Suprapubic skin (tissue), 4 donors: Measurements from ENCODE around the gene CABP1. TPM values are rescaled to one million over a fixed set of nuclear protein-coding genes. Genes with fewer than 3 reads are reported as not detected.

Experiments
- DNase-seq, 2 donors: peaks; one replicate each; pipeline ENCODE4 v3.0.0-alpha.2; 2019; ENCODE audit warnings: low spot score in 2 of 2
- H3K27ac ChIP-seq: fragments of 200-600 bp; sonication (generic); one replicate; pipeline ENCODE4 v1.5.1; 2019
- H3K27me3 ChIP-seq: fragments of 200-600 bp; sonication (generic); one replicate; pipeline ENCODE4 v1.5.1; 2019
- H3K36me3 ChIP-seq: fragments of 200-600 bp; sonication (generic); one replicate; pipeline ENCODE4 v1.5.1; 2019
- H3K4me1 ChIP-seq: fragments of 200-600 bp; sonication (generic); one replicate; pipeline ENCODE4 v1.5.1; 2019
- H3K4me3 ChIP-seq: fragments of 200-600 bp; sonication (generic); one replicate; pipeline ENCODE4 v1.5.1; 2019; ENCODE audit warnings: mild to moderate bottlenecking
- H3K9me3 ChIP-seq: fragments of 200-600 bp; sonication (generic); one replicate; pipeline ENCODE4 v1.5.1; 2019
- CTCF ChIP-seq, 2 donors: fragments of 200-600 bp in 1 of 2; fragments of 450-650 bp in 1 of 2; sonication (generic) in 1 of 2; IDR thresholded peaks; one replicate each; pipeline ENCODE4 v1.5.1; 2016 to 2019; ENCODE audit warnings: antibody characterized with exemption in 2 of 2, mild to moderate bottlenecking in 1 of 2, moderate library complexity in 1 of 2
- EP300 ChIP-seq: sonication (generic); formaldehyde crosslinking; IDR thresholded peaks from one replicate; pipeline ENCODE4 v1.6.1; 2017; ENCODE audit warnings: antibody characterized with exemption
- POLR2A ChIP-seq, 2 donors: fragments of 450-650 bp; IDR thresholded peaks; one replicate each; pipeline ENCODE4 v1.6.1; 2017; ENCODE audit warnings: antibody characterized with exemption in 2 of 2, mild to moderate bottlenecking in 2 of 2, moderate library complexity in 2 of 2
- POLR2AphosphoS5 ChIP-seq, 3 donors: sonication (generic); formaldehyde crosslinking; IDR thresholded peaks; one replicate each; pipeline ENCODE4 v1.6.1; 2017; ENCODE audit warnings: antibody characterized with exemption in 3 of 3
- WGBS: methylation state at CpG from one replicate; pipeline ENCODE4 v1.1.5; 2018; 5-methylcytosine and 5-hydroxymethylcytosine counted together
- total RNA-seq, 4 donors: library from RNA; depleted of rRNA; stranded (reverse); fragments of >200 nt; gene quantifications; one replicate each; pipeline ENCODE4 v1.1.0, GENCODE V29; 2016

Gene CABP1
- total RNA-seq, 4 donors from 2014 or later, result 0.19 to 0.56 (median 0.47) TPM; not detected in 1

DNA sequence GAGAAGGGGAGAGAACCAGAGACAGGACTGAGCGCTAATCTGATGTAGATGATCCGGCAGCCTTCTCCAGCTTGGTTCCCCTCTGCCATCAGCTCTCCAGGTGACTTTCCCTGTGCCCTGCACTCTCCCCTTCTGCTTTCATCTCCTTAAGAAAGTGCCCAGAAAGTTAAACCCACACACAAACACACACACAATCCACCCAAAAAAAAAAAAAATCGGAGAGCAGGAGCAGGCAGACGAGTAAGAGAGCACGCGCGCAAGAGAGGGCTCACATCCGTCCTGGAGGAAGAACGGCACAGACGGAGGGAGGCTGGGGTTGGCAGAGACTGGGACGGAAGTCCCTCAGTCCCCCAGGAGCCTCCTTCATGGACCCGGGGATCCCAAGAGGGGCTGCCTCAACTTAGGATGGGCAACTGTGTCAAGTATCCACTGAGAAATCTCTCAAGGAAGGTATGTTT lies 9.8 kb downstream of the CABP1 start:
- Histone ChIP-seq H3K36me3 (no peaks in the 10 kb centered on the region), H3K27me3 (peaks cover 27% of the 10 kb centered on the region), H3K27ac (no peak overlapping the region), H3K9me3 (no peaks in the 10 kb centered on the region), H3K4me1 (peaks cover 15% of the 10 kb centered on the region), H3K4me3 (no peak overlapping the region)
- no peak for TF ChIP-seq POLR2A (IDR thresholded peaks at IDR 0.05)
- no peak for TF ChIP-seq EP300
- TF ChIP-seq CTCF (IDR thresholded peaks at IDR 0.05), result no peak
- no peak for TF ChIP-seq POLR2AphosphoS5 (IDR thresholded peaks at IDR 0.05)
- 55% methylated on average over 12 of the region's 12 CpGs for WGBS
- no peak for DNase-seq

DNA sequence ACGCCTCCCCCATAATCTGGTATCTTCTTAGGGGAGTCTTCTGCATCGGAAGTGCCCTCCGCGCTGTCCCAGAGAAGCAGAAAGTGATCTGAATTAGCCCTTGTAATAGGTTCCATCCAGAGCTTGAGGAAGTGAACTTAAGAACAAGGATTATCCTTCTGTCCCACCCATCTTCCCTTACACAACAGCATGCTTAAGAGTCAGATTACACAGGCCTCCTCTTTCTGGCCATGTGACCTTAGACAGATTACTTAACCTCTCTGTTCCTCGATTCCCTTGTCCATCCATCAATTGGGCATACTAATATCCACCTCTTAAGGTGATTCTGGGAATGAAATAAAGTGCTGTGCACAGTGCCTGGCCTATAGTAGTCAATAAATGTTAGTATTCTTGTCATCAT lies 11.4 kb downstream of the CABP1 start:
- Histone ChIP-seq H3K4me1 (peaks cover 15% of the 10 kb centered on the region), H3K36me3 (no peaks in the 10 kb centered on the region), H3K27ac (no peak overlapping the region), H3K27me3 (peaks cover 16% of the 10 kb centered on the region), H3K9me3 (no peaks in the 10 kb centered on the region), H3K4me3 (no peak overlapping the region)
- TF ChIP-seq CTCF (IDR thresholded peaks at IDR 0.05) (no peak), POLR2A (IDR thresholded peaks at IDR 0.05) (no peak), POLR2AphosphoS5 (IDR thresholded peaks at IDR 0.05) (no peak), EP300 (no peak)
- 72% methylated on average over 5 of the region's 5 CpGs for WGBS
- no peak for DNase-seq

GRCh38 chr12:120652656-120653435 lies 12.4 kb downstream of the CABP1 start:
- H3K27ac ChIP-seq, result no peak overlapping the region
- H3K4me1 ChIP-seq, result peaks cover 15% of the 10 kb centered on the region
- DNase-seq, result no peak
- 54% methylated on average over 9 of the region's 10 CpGs for WGBS
- TF ChIP-seq CTCF (IDR thresholded peaks at IDR 0.05) (no peak), EP300 (no peak), POLR2AphosphoS5 (IDR thresholded peaks at IDR 0.05) (no peak), POLR2A (IDR thresholded peaks at IDR 0.05) (no peak)
- no peaks in the 10 kb centered on the region for H3K9me3 ChIP-seq
- H3K27me3 ChIP-seq, result peaks cover 16% of the 10 kb centered on the region
- no peak overlapping the region for H3K4me3 ChIP-seq
- no peaks in the 10 kb centered on the region for H3K36me3 ChIP-seq

DNA sequence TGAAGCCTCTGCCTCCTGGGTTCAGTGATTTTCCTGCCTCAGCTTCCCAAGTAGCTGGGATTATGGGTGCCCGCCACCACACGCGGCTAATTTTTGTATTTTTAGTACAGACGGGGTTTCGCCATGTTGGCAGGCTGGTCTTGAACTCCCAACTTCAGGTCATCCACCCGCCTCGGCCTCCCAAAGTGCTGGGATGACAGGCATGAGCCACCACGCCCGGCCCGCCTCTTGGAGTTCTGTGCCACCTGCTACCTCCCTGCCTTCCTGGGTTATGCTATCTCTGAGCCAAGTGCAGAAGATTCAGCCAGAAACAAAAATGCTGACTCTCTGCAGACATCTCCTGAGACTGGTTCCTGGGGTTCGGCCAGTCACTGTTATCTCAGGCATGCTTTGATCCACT lies 13.2 kb downstream of the CABP1 start:
- 72% methylated on average over 11 of the region's 11 CpGs for WGBS
- no peak overlapping the region for H3K4me3 ChIP-seq
- H3K27ac ChIP-seq, result no peak overlapping the region
- peaks cover 16% of the 10 kb centered on the region for H3K27me3 ChIP-seq
- no peak for DNase-seq
- no peaks in the 10 kb centered on the region for H3K36me3 ChIP-seq
- H3K9me3 ChIP-seq, result no peaks in the 10 kb centered on the region
- peaks cover 15% of the 10 kb centered on the region for H3K4me1 ChIP-seq
- TF ChIP-seq POLR2AphosphoS5 (IDR thresholded peaks at IDR 0.05) (no peak), EP300 (no peak), POLR2A (IDR thresholded peaks at IDR 0.05) (no peak), CTCF (IDR thresholded peaks at IDR 0.05) (no peak)

GRCh38 chr12:120654656-120655055 lies 14.2 kb downstream of the CABP1 start:
- WGBS, result 87% methylated on average over 10 of the region's 10 CpGs
- TF ChIP-seq POLR2AphosphoS5 (IDR thresholded peaks at IDR 0.05), result no peak
- no peak for TF ChIP-seq POLR2A (IDR thresholded peaks at IDR 0.05)
- no peak for TF ChIP-seq CTCF (IDR thresholded peaks at IDR 0.05)
- no peak for TF ChIP-seq EP300
- no peak overlapping the region for H3K27ac ChIP-seq

More at GRCh38 chr12:120654656-120655055, 14.2 kb downstream of the CABP1 start:
- DNase-seq, result no peak
- H3K4me3 ChIP-seq, result no peak overlapping the region
- peaks cover 5% of the 10 kb centered on the region for H3K4me1 ChIP-seq
- H3K36me3 ChIP-seq, result no peaks in the 10 kb centered on the region
- no peaks in the 10 kb centered on the region for H3K9me3 ChIP-seq
- peaks cover 12% of the 10 kb centered on the region for H3K27me3 ChIP-seq
